Islet of Langerhans (tissue), 1 donor: ENCODE data around the gene ADAMTS5.

Experiments used
- FAIRE-seq: peaks from one replicate; lab custom pipeline; 2011; peaks lifted over from hg19 to GRCh38; lab: Jason Lieb, UNC

Gene ADAMTS5

GRCh38 chr21:26967062-26967913 lies at the start of gene ADAMTS5:
Gene ADAMTS5, minus strand, starts transcription at chr21:26967088. Its CDS starts 697 bp downstream, at chr21:26966391.
- FAIRE-seq = no peak

GRCh38 chr21:27001526-27001925 lies 34.6 kb upstream of the ADAMTS5 start:
- no peak for FAIRE-seq

- no peak for FAIRE-seq
Observed at GRCh38 chr21:26983576-26983975, 16.7 kb upstream of the ADAMTS5 start.

DNA sequence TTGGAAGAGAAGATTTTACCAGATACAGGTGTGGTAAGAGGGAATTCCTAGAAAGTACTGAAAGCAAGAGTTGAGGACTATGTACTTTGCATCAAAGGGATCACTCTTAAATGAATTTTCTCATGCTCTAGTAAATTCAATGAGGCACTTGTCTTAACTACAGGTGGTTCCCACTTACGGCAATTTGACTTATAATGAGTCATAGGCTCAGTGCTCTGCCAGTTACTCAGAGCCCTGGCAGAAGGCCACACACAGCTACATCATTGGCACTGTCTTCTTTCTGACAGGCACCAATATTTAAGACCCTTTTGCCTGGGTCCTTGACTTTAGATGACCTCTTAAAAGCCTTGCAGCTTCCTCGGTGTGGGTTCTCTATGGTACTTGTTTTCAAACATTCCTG lies 15.9 kb upstream of the ADAMTS5 start:
- FAIRE-seq = no peak

DNA sequence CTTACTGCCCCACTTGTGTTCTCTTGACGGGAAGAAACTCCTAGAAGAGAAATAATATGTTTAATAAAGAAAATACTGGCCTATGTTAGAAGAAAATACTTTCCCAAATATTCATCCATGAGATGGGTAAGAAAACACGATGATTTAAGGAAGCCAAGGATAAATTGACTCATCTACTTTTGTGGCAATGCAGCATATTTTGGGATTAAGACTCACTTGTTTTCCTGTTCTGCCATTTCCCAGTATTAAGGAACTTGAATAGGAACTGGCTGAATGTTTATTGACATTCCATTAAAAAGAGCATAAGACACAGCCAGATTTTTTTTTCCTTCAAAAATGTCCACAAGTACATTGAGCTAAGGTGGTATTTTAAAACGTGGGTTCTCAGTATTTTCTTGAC lies 10.9 kb upstream of the ADAMTS5 start:
- FAIRE-seq = no peak

DNA sequence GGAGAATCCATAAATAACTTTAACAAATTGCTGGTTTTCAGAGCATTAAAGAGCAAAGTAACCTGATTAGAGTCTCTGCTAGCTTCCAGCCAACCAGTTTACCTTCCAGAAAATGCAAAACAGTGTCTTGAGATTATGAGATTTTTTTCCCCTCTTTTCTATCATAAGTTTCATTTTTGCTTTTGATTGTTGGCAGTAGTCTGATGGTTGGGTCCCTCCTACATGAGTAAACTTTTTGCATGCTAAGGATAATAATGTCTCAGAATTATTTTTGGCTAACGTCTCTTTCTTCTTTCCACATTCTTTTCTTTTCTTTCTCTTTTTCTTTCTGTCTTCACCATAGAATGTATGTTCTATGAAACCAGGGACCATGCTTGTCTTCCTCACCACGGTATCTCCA lies 6.3 kb upstream of the ADAMTS5 start:
- no peak for FAIRE-seq

GRCh38 chr21:26972192-26972591 lies 5.3 kb upstream of the ADAMTS5 start:
- no peak for FAIRE-seq

DNA sequence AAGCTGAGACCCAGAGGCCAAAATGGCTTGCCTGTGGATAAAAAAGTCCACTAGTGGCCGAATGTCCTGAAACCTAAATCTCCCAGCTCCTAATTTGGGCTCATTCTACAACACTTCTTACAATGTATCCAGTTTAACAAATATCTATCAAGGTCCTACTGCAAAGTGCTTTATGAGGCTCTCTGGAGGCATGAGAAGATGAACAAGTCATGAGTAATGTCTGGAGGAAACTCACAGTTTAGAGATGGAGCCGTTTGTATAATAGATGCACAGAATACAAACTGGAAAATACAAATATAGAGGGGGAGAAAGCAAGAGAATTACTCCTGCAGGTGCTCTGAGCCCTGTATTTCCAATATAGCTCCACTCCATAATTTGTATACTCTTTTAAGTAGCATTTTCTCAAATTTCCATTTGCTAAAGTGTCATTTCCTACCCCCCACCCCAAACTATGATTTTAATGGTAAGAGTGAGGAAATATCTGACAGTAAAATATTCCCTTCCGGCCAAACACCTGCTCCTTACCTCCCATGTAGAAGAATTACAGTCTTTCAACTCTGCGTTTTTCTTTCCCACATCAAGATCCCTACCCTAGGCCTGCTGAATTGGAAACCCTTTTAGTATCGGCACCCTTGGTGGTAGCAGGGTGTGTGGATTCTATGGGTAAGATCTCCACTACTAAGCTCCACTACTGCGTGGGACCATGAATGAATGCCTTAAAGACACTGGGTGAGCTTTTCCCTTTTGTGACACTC lies 3.3 kb upstream of the ADAMTS5 start:
- FAIRE-seq = no peak

DNA sequence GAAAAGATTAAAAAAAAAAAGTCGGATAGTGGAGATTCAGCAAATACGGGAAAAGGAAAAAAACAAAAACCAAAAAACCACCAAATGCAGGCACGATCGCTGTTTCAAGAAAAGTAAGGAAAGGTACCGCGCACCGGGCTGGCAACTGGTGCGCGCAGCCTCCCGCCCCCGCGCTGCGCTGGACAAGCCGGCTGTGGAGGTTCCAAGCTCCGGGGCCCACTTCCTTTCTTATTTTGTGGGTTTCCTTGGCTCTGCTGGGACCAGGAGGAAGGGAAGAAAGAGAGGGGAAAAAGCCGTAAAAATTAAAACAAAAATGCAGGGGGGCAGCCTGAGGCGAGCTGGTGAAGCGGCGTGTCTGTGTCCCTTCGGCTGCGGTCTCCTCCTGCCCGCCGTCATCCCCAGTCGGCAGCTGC lies 233 bp downstream of the ADAMTS5 start:
- FAIRE-seq = no peak

DNA sequence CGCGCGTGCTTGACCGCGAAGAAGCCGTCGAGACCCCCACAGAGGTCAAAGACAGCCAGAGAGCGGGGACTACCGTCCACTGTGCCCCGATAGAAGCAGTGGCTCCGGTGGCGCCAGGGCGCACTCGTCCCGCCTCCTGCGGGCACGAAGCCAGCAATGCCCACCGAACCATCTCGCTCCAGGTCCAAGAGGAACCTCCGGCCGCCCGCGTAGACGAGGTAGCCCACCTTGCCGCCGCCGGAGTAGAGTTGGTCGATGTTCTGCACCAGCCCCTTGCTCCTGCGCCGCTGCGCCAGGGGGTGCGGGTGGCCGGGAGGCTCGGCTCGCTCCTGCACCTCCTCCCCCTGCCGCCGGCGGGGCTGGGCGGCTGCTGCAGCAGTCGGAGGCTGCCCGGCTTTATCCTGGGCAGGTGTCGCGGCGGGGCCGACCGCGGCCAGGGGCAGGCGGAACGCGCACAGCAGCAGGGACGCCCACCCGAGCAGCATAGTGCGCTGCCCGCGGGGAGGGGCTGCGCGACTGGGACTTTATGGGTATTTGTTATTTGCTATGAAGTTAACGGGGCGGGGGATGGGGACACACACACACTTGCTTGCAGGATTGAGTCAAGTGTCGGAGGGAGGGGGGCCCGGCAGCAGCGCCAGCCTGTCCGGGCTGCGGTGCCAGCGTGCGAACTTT lies 844 bp downstream of the ADAMTS5 start:
- FAIRE-seq = no peak

- FAIRE-seq = no peak
Observed at GRCh38 chr21:26965040-26965906, 1.6 kb downstream of the ADAMTS5 start.

GRCh38 chr21:26964170-26964778 lies 2.6 kb downstream of the ADAMTS5 start:
- FAIRE-seq = no peak

- no peak for FAIRE-seq
Observed at GRCh38 chr21:26962621-26963181, 4.2 kb downstream of the ADAMTS5 start.

DNA sequence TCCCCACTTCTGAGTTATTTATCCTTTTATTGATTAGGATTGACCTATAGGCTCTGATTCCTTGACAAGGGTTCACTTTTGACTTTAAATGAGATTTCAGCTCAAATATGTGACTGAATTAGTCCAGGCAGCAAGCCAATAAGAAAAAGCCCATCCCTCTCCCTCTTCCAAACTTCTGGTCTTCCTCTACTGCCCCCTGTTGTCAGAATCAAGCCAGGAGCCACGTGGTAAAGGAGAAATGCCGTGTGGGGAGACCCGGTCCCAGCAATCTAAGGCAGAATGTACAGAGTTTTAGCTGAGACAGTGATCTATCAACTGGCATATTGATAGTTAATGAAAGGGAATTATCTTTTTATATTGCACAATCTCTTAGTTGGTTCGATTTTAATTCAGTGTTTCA lies 5.2 kb downstream of the ADAMTS5 start:
- no peak for FAIRE-seq

DNA sequence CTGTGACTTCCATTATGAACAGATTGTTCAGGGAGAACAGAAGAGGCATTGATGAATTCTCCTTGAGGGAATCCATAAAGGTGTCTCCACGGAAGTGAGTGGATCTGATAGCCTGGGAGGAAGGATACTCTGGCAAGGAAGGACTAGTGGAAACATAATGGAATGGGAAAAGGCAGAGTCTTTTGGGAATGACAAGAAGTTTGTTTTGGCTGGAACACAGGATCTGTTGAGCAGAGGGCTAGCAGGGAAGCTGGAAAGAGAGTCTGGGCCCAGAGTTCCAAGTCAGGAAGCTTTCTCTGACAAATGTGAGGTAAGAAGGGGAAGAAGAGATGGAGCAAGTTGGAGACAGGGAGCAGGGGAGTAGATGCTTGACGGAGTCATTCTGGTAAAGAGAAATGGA lies 8.1 kb downstream of the ADAMTS5 start:
- no peak for FAIRE-seq

- no peak for FAIRE-seq
Observed at GRCh38 chr21:26956813-26957212, 10.1 kb downstream of the ADAMTS5 start.

DNA sequence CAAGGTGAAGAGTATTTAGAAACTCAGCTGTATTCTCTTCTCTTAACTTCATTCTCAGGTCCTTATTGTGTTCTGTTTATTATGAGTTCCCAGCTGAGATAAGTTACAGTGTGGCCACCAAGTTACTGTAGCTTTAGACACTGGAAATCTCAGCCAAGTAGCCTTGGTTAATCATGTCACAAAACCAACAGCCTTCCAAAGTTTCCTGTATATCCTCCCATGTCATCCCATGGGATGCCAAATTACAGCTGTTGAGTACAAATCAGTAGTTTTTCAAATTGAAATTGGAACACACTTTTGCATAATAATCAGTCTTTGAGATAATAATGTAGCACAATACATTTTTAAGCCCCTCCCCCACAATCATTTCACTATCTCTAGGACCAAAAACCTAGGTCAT lies 10.7 kb downstream of the ADAMTS5 start:
- no peak for FAIRE-seq

DNA sequence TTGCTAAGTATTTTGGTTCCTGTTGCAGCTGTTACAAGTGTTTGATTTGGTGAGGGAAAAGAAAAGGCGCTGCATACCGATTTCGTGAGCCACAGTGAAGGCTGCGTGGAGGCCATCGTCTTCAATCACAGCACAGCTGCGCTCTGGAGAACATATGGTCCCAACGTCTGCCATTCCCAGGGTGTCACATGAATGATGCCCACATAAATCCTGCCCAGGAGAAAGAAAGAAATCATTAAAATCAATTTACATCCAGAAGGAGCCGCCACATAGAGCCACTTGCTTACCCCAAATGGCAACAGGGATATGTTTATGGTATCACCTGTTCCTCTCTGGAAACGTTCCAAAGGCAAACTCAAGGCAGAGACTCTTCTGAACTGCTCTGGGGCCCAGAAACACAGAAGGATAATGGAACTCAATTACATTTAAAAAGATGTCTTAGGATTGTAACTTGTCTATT lies 12.2 kb downstream of the ADAMTS5 start:
- no peak for FAIRE-seq

GRCh38 chr21:26952374-26953066 lies 14.4 kb downstream of the ADAMTS5 start:
- no peak for FAIRE-seq

DNA sequence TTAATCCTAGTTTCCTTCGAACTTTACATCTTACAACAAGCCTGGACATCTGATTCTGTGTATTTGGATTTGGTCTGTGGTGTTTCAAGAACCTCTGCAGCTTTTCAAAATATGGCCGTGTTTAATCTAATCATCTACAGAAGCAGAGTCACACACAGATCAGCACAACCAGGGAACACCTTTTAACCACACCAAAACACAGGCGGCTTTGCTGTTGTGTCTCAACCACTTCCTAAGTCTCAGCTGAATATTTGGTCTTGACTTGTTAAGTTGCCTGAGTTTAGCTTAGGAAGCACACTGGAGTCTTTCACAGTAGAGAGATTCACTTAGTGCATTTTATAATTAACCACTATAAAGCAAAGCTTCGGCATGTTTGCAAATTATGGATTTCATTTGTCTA lies 17.1 kb downstream of the ADAMTS5 start:
- no peak for FAIRE-seq

DNA sequence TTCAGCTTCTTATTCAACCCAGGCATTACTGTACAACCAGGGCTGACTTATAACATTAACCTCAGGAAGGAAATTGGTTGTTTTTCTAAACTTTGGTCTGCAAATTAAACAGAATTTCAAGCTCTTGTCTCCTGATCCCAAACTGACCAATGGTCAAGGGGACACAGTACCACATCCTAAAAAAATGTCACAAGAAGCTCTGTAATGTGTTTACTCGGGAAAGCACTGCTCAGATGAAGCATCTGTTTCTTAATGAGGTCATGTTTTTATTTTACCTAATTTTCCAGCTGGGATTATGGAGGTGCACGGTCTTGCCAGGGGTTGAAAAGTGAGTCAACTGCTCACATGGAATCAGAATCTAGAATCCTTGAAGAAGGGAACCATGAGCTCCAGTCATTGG lies 18.7 kb downstream of the ADAMTS5 start:
- FAIRE-seq = no peak
